ENCODE data around the gene GJD4. TPM values are rescaled to one million over a fixed set of nuclear protein-coding genes. Genes with fewer than 3 reads are reported as not detected.

GJD4 gene
- total RNA-seq, 1 experiment from 2014 or later = not detected

- TF ChIP-seq YY1 (IDR thresholded peaks at IDR 0.05; ENCODE audit: extremely low read depth, insufficient replicate concordance, low read depth, low read length) = no peak
- no peak for TF ChIP-seq ELF1 (IDR thresholded peaks at IDR 0.05; ENCODE audit: borderline replicate concordance, low read depth)
- no peak for TF ChIP-seq ZFX (IDR thresholded peaks at IDR 0.05)
- ATAC-seq = no peak
- CTCF ChIA-PET = interaction anchor here (0.6 kb wide), 1 partner anchor 30 kb away, joined by 3 read pairs; no protein-coding TSS in a partner anchor
- Histone ChIP-seq H3K4me3 (replicated peaks in 1 of 2; ENCODE audit: low read depth in 1 of 2, low read length in 2 of 2) (no peak overlapping the region), H3K79me2 (ENCODE audit: insufficient read depth, low read length) (no peaks in the 10 kb centered on the region), H3K9ac (ENCODE audit: low read length) (no peak overlapping the region), H3K9me2 (ENCODE audit: insufficient read depth) (no peaks in the 10 kb centered on the region), H2AFZ (ENCODE audit: low read depth, low read length, poor library complexity, severe bottlenecking) (no peak overlapping the region), H3K4me1 (ENCODE audit: control insufficient read depth in 1 of 2, insufficient read depth in 2 of 2, low read length in 2 of 2) (no peaks in the 10 kb centered on the region), H3K9me3 (ENCODE audit: control insufficient read depth in 1 of 2, insufficient read depth in 1 of 2, low read depth in 1 of 2, low read length in 2 of 2) (no peaks in the 10 kb centered on the region), H3K4me2 (ENCODE audit: low read length) (no peak overlapping the region), H3K27me3 (ENCODE audit: insufficient read depth, low read length) (no peaks in the 10 kb centered on the region), H4K20me1 (ENCODE audit: insufficient read depth) (no peaks in the 10 kb centered on the region; the same call in 1 of the 2 replicates), H3K27ac (ENCODE audit: low read depth, low read length) (no peak overlapping the region), H3K36me3 (ENCODE audit: control insufficient read depth in 1 of 2, insufficient read depth in 2 of 2, low read length in 2 of 2) (no peaks in the 10 kb centered on the region)
- BruUV-seq (replicated peaks) = no TSS peak
- RAD21 ChIA-PET (ENCODE audit: low non-redundant PET in 1 of 2, low total read pairs in 2 of 2, uncharacterized antibody in 2 of 2, unreplicated experiment in 2 of 2) = no interaction called here
- intact Hi-C loops (cut with micrococcal nuclease) = no loop called here
- no peak for DNase-seq (ENCODE audit: low read depth, low spot score)
- POLR2A ChIA-PET = no interaction called here
Observed at GRCh38 chr10:35569836-35570235, 35.3 kb upstream of the GJD4 start.

- BruUV-seq (replicated peaks) = TSS peak; percentile 35
- H3K4me2 ChIP-seq (ENCODE audit: low read length) = no peak overlapping the region
- ATAC-seq (no peak), DNase-seq (ENCODE audit: low read depth, low spot score) (no peak)
- no peaks in the 10 kb centered on the region; the same call in 1 of the 2 replicates for H4K20me1 ChIP-seq (ENCODE audit: insufficient read depth)
- H3K9me2 ChIP-seq (ENCODE audit: insufficient read depth) = no peaks in the 10 kb centered on the region
- no peak overlapping the region for H2AFZ ChIP-seq (ENCODE audit: low read depth, low read length, poor library complexity, severe bottlenecking)
- no peaks in the 10 kb centered on the region for H3K9me3 ChIP-seq (ENCODE audit: control insufficient read depth in 1 of 2, insufficient read depth in 1 of 2, low read depth in 1 of 2, low read length in 2 of 2)
- ChIA-PET POLR2A (no interaction called here), CTCF (no interaction called here), RAD21 (ENCODE audit: low non-redundant PET in 1 of 2, low total read pairs in 2 of 2, uncharacterized antibody in 2 of 2, unreplicated experiment in 2 of 2) (no interaction called here)
- H3K27ac ChIP-seq (ENCODE audit: low read depth, low read length) = no peak overlapping the region
- no peak overlapping the region for H3K4me3 ChIP-seq (replicated peaks in 1 of 2; ENCODE audit: low read depth in 1 of 2, low read length in 2 of 2)
- H3K79me2 ChIP-seq (ENCODE audit: insufficient read depth, low read length) = no peaks in the 10 kb centered on the region
- H3K36me3 ChIP-seq (ENCODE audit: control insufficient read depth in 1 of 2, insufficient read depth in 2 of 2, low read length in 2 of 2) = no peaks in the 10 kb centered on the region
- H3K4me1 ChIP-seq (ENCODE audit: control insufficient read depth in 1 of 2, insufficient read depth in 2 of 2, low read length in 2 of 2) = no peaks in the 10 kb centered on the region
- H3K9ac ChIP-seq (ENCODE audit: low read length) = no peak overlapping the region
- no peaks in the 10 kb centered on the region for H3K27me3 ChIP-seq (ENCODE audit: insufficient read depth, low read length)
- no peak for TF ChIP-seq ELF1 (IDR thresholded peaks at IDR 0.05; ENCODE audit: borderline replicate concordance, low read depth)
- TF ChIP-seq POLR2AphosphoS5 (IDR thresholded peaks at IDR 0.05; ENCODE audit: low read depth, low read length) = no peak
- no peak for TF ChIP-seq EZH2 (IDR thresholded peaks at IDR 0.05)
- TF ChIP-seq ZNF274 (IDR thresholded peaks at IDR 0.05; ENCODE audit: low read depth, low read length) = no peak
- no peak for TF ChIP-seq TCF7L2 (IDR thresholded peaks at IDR 0.05; ENCODE audit: borderline replicate concordance, extremely low read depth, insufficient read depth, insufficient read length)
- no peak for TF ChIP-seq CEBPB (IDR thresholded peaks at IDR 0.05; ENCODE audit: low read depth)
- no peak for TF ChIP-seq RAD21 (IDR thresholded peaks at IDR 0.05; ENCODE audit: low read depth)
- TF ChIP-seq POLR2A (IDR thresholded peaks at IDR 0.05; ENCODE audit: borderline replicate concordance, extremely low read depth, insufficient read depth, insufficient read length) = no peak
- no peak for TF ChIP-seq ATF3 (IDR thresholded peaks at IDR 0.05)
- TF ChIP-seq SRF (IDR thresholded peaks at IDR 0.05; ENCODE audit: low read depth) = no peak
- no peak for TF ChIP-seq EGR1 (IDR thresholded peaks at IDR 0.05; ENCODE audit: low read depth)
- no peak for TF ChIP-seq ZFX (IDR thresholded peaks at IDR 0.05)
- no peak for TF ChIP-seq CTCF (IDR thresholded peaks at IDR 0.05 in 2 of 3, conservative IDR thresholded peaks at IDR 0.05 in 1 of 3; ENCODE audit: borderline replicate concordance in 1 of 3, insufficient read depth in 1 of 3, low read depth in 2 of 3, low read length in 2 of 3)
- no peak for TF ChIP-seq JUND (IDR thresholded peaks at IDR 0.05)
- TF ChIP-seq FOSL1 (IDR thresholded peaks at IDR 0.05; ENCODE audit: low read depth) = no peak
- intact Hi-C loops (cut with micrococcal nuclease) = no loop called here
Observed at GRCh38 chr10:35570397-35570796, 34.7 kb upstream of the GJD4 start.
